GM18499 (cell line): ENCODE measurements around the gene FXYD6.

Source experiments
- ATAC-seq: cut with Tn5 transposase; IDR thresholded peaks from one replicate; pipeline ENCODE4 v1.9.1; 2021; ENCODE audit warnings: moderate number of reproducible peaks; ENCODE audit not compliant: insufficient read depth, unreplicated experiment

Gene FXYD6

DNA sequence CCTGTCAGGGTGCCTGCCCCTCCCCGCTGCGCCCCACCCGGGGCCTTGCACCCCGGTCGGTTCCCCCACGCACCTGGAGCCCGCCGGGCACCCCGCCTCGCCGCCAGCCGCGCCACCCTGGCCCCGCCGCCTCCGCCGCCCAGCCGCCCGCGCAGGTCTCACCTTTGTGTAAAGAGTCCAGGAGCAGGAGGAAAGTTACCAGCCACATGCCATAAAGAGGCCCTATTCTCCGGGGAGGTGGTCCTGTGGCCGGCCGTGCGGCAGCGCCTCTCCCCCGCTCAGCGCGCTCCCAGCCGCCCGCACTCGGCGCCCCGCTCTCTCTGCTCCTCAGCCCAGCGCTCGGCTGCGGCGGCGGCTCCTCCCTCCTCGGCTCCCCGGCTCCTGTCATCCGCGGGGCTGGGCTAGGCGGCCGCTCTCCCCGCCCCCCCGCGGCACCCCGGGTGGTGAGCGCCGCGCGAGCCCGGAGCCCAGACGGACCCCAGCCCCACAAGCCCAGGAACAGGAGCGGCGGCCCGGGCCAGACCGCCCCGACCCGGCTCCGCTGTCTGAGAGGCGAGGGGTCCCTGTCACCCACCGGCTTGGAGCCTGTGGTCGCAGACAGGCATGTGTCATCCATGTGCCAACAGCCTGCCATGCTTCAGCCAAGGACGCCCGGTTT is 79.5 kb downstream of the FXYD6 start, which contains the start of gene DSCAML1:
DSCAML1 (minus strand) TSS at position 345 of the 658 bp plus-strand sequence; CDS start at position 208, 137 bp downstream.
- ATAC-seq: no peak

DNA sequence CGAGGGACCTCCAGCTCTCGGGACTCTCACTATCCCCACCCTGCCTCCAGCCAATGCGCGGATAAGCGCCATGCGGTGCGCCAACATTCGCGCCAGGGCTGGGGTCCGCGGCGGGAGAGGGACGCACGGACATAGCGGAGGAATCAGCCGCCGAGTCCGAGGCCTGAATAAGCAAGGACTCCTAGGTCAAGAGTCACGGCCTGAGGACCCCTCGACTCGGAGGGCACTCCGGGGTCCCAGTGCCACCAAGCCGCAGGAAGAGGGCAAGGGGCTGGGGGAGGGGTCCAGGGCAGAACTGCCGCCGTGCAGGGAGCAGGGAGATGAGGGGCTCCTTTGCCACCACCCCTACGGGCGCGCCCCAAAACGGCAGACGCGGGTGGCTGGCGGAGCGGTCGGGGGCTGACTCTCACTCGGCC is 80.0 kb downstream of the FXYD6 start:
- no peak for ATAC-seq

DNA sequence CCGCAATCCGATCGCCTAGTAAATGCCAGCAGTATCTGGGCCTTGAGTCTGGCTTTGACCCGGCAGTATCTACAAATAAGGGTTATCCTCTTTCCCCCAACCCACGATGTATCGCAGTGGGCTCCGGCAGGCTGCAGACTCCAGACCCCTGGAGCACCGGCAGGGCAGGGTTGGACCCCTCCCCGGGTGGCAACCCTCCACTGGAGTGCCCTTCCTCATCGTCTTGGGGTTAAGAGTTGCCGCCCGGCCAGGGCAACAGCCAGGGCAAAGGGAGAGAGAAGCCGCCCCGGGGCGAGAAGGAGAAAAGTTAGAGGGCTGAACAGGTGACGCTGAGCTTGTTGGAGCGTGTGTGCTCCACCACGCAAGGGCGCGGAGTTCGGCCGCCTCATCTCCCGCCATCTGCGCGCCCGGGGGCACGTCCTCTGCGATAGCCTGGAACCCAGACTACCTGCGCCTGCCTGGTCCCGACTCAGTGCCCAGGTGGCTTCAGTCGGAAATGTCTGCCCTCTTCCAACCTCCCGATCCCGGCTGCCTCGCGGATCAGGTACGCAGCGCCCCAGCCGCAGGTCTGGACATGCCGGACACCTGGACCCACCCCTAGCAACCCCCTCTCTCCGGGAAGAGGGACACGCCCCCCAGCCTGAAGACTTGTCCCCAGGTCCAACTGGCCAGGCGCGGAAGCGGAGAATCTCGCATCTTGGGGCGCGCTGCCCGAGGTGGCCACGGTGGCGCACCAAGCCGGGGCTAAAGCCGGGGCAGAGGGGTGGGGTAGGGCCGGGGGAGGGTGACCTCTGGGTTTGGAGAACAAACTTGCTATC is 80.6 kb downstream of the FXYD6 start:
- no peak for ATAC-seq

DNA sequence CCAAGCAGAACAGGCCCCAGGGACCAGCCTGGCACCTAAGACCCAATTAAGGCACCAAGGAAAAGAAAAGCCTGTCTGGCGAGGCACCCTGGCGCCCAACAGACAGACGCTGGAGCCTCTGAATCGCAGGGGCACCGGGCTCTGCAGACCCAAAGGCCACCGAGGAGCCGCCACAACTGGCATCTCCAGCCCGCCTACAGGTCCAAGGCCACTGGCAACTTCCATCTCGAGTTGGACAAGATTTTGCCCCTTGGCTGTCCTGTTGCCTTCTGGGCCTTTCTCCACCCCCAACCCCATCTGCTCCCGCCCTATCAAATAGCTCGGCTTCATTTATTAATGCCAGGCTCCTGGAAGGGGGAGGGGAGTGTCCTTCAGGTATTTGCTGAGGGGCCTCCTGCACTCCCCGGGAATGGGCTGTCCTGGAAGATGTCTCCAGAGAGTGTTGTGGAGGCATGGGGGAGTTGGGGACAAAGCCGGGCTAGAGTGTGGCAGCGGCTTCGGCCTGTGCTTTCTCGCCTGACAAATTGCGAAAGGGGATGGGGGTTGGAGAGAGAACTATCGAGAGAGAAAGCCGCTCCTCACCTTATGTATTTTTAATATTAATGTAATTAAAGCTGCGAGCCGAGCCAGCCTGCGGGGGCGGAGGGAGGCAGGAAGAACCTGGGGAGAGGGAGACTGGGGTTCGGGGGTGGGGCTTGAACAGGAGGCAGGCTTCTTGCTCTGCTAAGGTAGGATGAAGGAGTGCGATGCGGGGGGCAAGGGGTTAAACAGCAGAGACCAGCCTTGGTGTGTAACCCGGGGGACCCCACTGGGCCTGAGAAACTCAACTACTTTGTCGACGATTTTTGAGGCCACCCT is 81.5 kb downstream of the FXYD6 start:
- ATAC-seq: no peak

DNA sequence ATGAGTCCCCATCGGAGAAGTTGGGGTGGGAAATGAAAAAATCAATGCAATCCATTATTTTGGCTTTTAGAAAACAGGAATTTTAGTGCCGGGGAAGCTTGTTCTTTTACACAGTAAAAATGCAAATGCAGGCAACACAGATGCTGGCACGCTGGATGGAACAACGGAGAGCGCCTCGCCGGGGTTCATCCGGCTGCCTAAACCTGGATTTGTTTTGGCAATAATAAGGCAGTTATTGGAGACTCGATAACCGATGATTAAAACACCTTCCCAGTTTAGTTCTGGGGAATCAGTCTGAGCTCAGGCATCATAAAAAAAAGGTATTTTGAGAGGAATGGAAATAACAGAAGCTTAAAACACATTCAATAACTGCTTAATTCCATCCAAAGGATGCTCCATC is 82.3 kb downstream of the FXYD6 start:
- no peak for ATAC-seq

DNA sequence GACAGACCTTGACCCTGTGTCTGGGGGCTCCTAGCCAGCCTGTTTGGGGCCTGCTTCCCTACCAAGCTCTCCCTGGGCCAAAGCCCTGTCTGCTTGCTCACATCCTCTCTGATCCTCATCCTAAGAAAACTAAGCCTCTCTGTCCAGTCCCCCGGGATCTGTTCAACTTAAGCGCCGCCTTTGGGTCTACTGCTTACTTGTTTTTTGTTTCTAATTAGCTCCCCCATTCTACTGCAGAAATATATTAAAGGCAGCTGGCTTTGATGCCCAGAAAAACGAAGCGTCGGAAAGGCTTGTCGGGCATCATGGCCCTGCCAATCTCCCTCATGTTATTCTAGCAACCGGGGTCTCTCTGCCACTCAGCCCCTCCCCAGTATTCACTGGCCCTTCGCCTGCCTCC is 82.9 kb downstream of the FXYD6 start:
- ATAC-seq: no peak

DNA sequence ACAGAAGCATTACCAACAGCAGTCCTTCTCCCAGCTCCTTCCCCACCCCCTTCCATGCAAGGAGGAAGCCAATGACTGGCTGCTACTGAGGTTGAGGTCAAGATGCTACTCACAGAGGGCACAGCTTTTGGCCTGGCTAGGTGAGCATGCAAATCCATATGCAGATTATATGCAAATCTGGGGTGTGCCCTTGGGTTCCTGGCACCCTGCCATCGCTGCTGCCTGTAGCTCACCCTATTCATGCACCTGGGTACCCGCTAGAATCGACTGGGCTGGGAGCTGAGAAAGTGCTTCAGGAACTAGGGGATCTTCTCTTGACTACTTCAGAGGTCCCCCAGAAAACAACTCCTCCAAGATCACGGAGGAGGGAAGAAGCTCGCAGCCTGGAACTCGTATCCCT is 83.5 kb downstream of the FXYD6 start:
- no peak for ATAC-seq

DNA sequence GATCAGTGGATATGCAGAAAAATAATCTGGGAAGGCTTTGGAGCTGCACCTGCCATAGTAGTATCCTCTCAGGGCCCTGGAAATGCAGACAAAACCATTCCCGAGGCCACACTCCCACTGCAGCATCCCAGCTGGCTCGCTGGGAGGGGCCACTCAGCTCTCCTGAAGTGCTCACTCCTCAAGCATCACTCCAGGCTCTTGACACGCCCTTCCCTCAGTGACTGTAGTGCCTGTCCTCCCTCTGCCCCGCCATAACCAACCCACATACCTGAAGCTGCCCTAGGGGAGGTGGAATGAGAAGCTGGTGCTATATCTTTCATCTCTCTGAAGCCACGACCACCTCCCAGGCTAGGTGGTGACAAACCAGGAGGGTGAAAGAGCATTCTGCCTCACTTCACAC is 84.2 kb downstream of the FXYD6 start:
- no peak for ATAC-seq

DNA sequence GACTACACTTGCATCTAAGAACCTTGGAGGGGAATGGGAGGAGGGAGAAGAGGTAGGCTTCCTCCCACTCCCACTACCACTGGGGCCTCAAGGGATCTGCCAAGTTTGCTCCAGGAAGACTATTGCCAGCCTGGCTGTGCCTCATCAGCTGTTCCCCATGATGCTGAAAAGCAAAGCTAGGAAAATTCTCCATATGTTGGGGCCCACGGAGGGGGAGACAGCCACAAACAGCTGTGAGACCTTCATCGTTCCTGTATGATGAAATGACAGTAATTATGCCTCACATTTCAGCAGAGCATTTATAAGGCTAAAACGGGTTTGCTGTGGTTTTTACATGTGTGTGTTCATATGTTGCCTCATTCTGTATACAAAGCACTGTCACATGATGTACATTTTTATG is 86.2 kb downstream of the FXYD6 start:
- ATAC-seq: no peak

DNA sequence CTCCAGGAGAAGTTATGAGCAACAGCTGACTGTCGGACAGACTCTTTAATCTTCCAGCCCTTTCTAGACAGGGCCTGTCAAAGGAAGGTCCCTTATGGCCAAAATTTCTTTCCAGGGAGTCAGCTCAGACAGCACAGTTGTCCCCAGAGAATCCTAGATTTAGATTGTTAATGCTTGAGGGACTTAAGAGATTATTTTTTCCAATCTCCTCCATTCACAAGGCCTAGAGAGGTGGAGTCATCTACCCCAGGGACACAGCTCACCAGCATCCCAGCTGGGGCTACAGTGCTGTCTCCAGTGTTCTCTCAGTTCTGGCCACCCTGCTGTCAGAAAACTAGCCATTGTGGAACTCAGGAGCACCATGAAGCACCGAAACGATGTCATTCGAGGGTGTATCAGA is 87.2 kb downstream of the FXYD6 start:
- ATAC-seq: no peak
